Measurements from ENCODE around the gene IQSEC1. TPM values are rescaled to one million over a fixed set of nuclear protein-coding genes. Genes with fewer than 3 reads are reported as not detected.
"Not testable (repeated sequence)": the region's sequence is repeated elsewhere in the genome, so short reads cannot be mapped to it uniquely, and the experiment has no call there.

IQSEC1 gene
- total RNA-seq, 1 experiment from 2014 or later = 13.5 TPM

GRCh38 chr3:12875857-12876836 lies 197.1 kb downstream of the IQSEC1 start:
- H3K36me3 ChIP-seq (replicated peaks; ENCODE audit: control insufficient read depth, insufficient read depth, low read length) = no peaks in the 10 kb centered on the region
- H3K4me3 ChIP-seq (ENCODE audit: insufficient read depth, low read depth, low read length) = peak overlapping the region; percentile 39
- DNase-seq = peak; percentile 97
- peaks cover 7% of the 10 kb centered on the region; the same call in 1 of the 2 replicates for H3K27me3 ChIP-seq (ENCODE audit: control insufficient read depth, insufficient read depth, low read length)

- Histone ChIP-seq H3K27me3 (ENCODE audit: control insufficient read depth, insufficient read depth, low read length) (peaks cover 8% of the 10 kb centered on the region; the same call in 1 of the 2 replicates), H3K4me3 (ENCODE audit: insufficient read depth, low read depth, low read length) (no peak overlapping the region), H3K36me3 (replicated peaks; ENCODE audit: control insufficient read depth, insufficient read depth, low read length) (no peaks in the 10 kb centered on the region)
- no peak for DNase-seq
Measured at GRCh38 chr3:12871404-12871983, 201.7 kb downstream of the IQSEC1 start.

GRCh38 chr3:12870942-12871341 lies 202.3 kb downstream of the IQSEC1 start:
- no peak overlapping the region for H3K4me3 ChIP-seq (ENCODE audit: insufficient read depth, low read depth, low read length)
- no peaks in the 10 kb centered on the region for H3K36me3 ChIP-seq (replicated peaks; ENCODE audit: control insufficient read depth, insufficient read depth, low read length)
- H3K27me3 ChIP-seq (ENCODE audit: control insufficient read depth, insufficient read depth, low read length) = peaks cover 8% of the 10 kb centered on the region; the same call in 1 of the 2 replicates
- DNase-seq = no peak

- Histone ChIP-seq H3K36me3 (replicated peaks; ENCODE audit: control insufficient read depth, insufficient read depth, low read length) (no peaks in the 10 kb centered on the region), H3K27me3 (ENCODE audit: control insufficient read depth, insufficient read depth, low read length) (peaks cover 3% of the 10 kb centered on the region; the same call in 1 of the 2 replicates), H3K4me3 (ENCODE audit: insufficient read depth, low read depth, low read length) (peak overlapping the region; percentile 59)
- peak; percentile 97 for DNase-seq
Measured at GRCh38 chr3:12869035-12869621, 204.1 kb downstream of the IQSEC1 start.

GRCh38 chr3:12868039-12869034 lies 204.9 kb downstream of the IQSEC1 start:
- peak; percentile 86 for DNase-seq
- peaks cover 3% of the 10 kb centered on the region; the same call in 1 of the 2 replicates for H3K27me3 ChIP-seq (ENCODE audit: control insufficient read depth, insufficient read depth, low read length)

GRCh38 chr3:12866836-12867235 lies 206.4 kb downstream of the IQSEC1 start:
- Histone ChIP-seq H3K36me3 (replicated peaks; ENCODE audit: control insufficient read depth, insufficient read depth, low read length) (no peaks in the 10 kb centered on the region), H3K27me3 (ENCODE audit: control insufficient read depth, insufficient read depth, low read length) (peaks cover 3% of the 10 kb centered on the region; the same call in 1 of the 2 replicates), H3K4me3 (ENCODE audit: insufficient read depth, low read depth, low read length) (no peak overlapping the region)
- no peak for DNase-seq

More at GRCh38 chr3:12868039-12869034, 204.9 kb downstream of the IQSEC1 start:
- H3K4me3 ChIP-seq (ENCODE audit: insufficient read depth, low read depth, low read length) = peak overlapping the region; percentile 59
- no peaks in the 10 kb centered on the region for H3K36me3 ChIP-seq (replicated peaks; ENCODE audit: control insufficient read depth, insufficient read depth, low read length)

GRCh38 chr3:12865271-12865670 lies 208.0 kb downstream of the IQSEC1 start:
- H3K36me3 ChIP-seq (replicated peaks; ENCODE audit: control insufficient read depth, insufficient read depth, low read length) = no peaks in the 10 kb centered on the region
- H3K4me3 ChIP-seq (ENCODE audit: insufficient read depth, low read depth, low read length) = no peak overlapping the region
- H3K27me3 ChIP-seq (ENCODE audit: control insufficient read depth, insufficient read depth, low read length) = peaks cover 3% of the 10 kb centered on the region; the same call in 1 of the 2 replicates
- DNase-seq = no peak

- Histone ChIP-seq H3K36me3 (replicated peaks; ENCODE audit: control insufficient read depth, insufficient read depth, low read length) (no peaks in the 10 kb centered on the region), H3K4me3 (ENCODE audit: insufficient read depth, low read depth, low read length) (no peak overlapping the region), H3K27me3 (ENCODE audit: control insufficient read depth, insufficient read depth, low read length) (no peaks in the 10 kb centered on the region; the same call in 1 of the 2 replicates)
- DNase-seq = no peak
Measured at GRCh38 chr3:12862387-12862786, 210.8 kb downstream of the IQSEC1 start.

- Histone ChIP-seq H3K27me3 (ENCODE audit: control insufficient read depth, insufficient read depth, low read length) (no peaks in the 10 kb centered on the region), H3K4me3 (ENCODE audit: insufficient read depth, low read depth, low read length) (no peak overlapping the region), H3K36me3 (replicated peaks; ENCODE audit: control insufficient read depth, insufficient read depth, low read length) (no peaks in the 10 kb centered on the region)
- DNase-seq = no peak
Measured at GRCh38 chr3:12861611-12862010, 211.6 kb downstream of the IQSEC1 start.

- Histone ChIP-seq H3K36me3 (replicated peaks; ENCODE audit: control insufficient read depth, insufficient read depth, low read length) (no peaks in the 10 kb centered on the region), H3K27me3 (ENCODE audit: control insufficient read depth, insufficient read depth, low read length) (no peaks in the 10 kb centered on the region), H3K4me3 (ENCODE audit: insufficient read depth, low read depth, low read length) (no peak overlapping the region)
- no peak for DNase-seq
Measured at GRCh38 chr3:12859840-12860239, 213.4 kb downstream of the IQSEC1 start.

- H3K27me3 ChIP-seq (ENCODE audit: control insufficient read depth, insufficient read depth, low read length) = no peaks in the 10 kb centered on the region
- DNase-seq = peak; percentile 68
- H3K4me3 ChIP-seq (ENCODE audit: insufficient read depth, low read depth, low read length) = no peak overlapping the region
- H3K36me3 ChIP-seq (replicated peaks; ENCODE audit: control insufficient read depth, insufficient read depth, low read length) = no peaks in the 10 kb centered on the region
Measured at GRCh38 chr3:12856626-12857025, 216.6 kb downstream of the IQSEC1 start.

GRCh38 chr3:12854565-12854964 lies 218.7 kb downstream of the IQSEC1 start:
- Histone ChIP-seq H3K4me3 (ENCODE audit: insufficient read depth, low read depth, low read length) (no peak overlapping the region), H3K27me3 (ENCODE audit: control insufficient read depth, insufficient read depth, low read length) (no peaks in the 10 kb centered on the region), H3K36me3 (replicated peaks; ENCODE audit: control insufficient read depth, insufficient read depth, low read length) (no peaks in the 10 kb centered on the region)
- DNase-seq = no peak

GRCh38 chr3:12853847-12854246 lies 219.4 kb downstream of the IQSEC1 start:
- not testable (repeated sequence) for H3K36me3 ChIP-seq (replicated peaks; ENCODE audit: control insufficient read depth, insufficient read depth, low read length); DNase-seq; H3K27me3 ChIP-seq (ENCODE audit: control insufficient read depth, insufficient read depth, low read length); H3K4me3 ChIP-seq (ENCODE audit: insufficient read depth, low read depth, low read length)

- no peak for DNase-seq
- H3K27me3 ChIP-seq (ENCODE audit: control insufficient read depth, insufficient read depth, low read length) = no peaks in the 10 kb centered on the region
- no peak overlapping the region for H3K4me3 ChIP-seq (ENCODE audit: insufficient read depth, low read depth, low read length)
- no peaks in the 10 kb centered on the region for H3K36me3 ChIP-seq (replicated peaks; ENCODE audit: control insufficient read depth, insufficient read depth, low read length)
Measured at GRCh38 chr3:12852201-12852600, 221.0 kb downstream of the IQSEC1 start.
